Daoy (cell line): Measurements from ENCODE around the gene PGAM1. TPM values are rescaled to one million over a fixed set of nuclear protein-coding genes. Genes with fewer than 3 reads are reported as not detected.
"Not testable (repeated sequence)": the region's sequence is repeated elsewhere in the genome, so short reads cannot be mapped to it uniquely, and the experiment has no call there.

Source experiments
- DNase-seq: peaks from one replicate; pipeline ENCODE4 v3.0.0-alpha.2; 2015; ENCODE audit warnings: low read depth
- total RNA-seq: library from RNA; depleted of rRNA; stranded (reverse); fragments of >200 nt; shearing (Covaris generic); gene quantifications from 2 replicates; pipeline ENCODE4 v1.2.3, GENCODE V29; 2014; rRNA removed

PGAM1 gene
- total RNA-seq, result 506 and 508 TPM in 2 replicates

DNA sequence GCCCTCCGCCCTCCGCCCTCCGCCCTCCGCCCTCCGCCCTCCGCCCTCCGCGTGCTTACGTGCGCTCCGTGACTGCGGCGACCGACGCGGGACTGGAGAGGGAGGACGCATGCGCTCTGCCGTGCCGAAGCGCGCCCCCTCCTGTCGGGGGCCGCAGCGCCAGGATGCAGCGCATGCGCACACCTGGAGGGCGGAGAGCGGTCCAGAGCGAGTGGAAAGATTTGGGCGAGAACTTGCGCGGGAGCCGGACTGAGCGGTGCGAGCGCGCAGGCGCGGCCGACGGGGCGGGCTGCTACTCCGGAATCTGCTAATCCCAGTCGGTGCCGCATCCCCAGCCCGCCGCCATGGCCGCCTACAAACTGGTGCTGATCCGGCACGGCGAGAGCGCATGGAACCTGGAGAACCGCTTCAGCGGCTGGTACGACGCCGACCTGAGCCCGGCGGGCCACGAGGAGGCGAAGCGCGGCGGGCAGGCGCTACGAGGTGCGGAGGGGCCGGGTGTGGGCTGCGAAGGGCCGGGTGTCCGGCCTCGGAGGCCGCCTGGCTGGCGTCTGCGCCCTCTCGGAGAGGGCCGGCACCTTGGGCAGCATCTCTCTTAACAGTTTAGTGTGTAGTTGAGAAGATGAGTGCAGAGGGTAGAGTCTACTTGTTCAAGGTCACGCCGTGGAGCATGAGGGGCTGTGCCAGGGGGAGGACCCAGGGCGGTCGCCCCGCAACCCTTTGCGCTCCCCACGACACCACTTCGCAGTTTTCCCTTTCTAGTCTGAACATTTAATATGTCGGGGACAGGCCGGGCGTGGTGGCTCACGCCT is at the start of gene PGAM1:
TSS of gene PGAM1 (plus strand) at position 228 of the 812 bp plus-strand sequence. CDS start at position 345, 117 bp downstream.
- DNase-seq, result peak; percentile 97

DNA sequence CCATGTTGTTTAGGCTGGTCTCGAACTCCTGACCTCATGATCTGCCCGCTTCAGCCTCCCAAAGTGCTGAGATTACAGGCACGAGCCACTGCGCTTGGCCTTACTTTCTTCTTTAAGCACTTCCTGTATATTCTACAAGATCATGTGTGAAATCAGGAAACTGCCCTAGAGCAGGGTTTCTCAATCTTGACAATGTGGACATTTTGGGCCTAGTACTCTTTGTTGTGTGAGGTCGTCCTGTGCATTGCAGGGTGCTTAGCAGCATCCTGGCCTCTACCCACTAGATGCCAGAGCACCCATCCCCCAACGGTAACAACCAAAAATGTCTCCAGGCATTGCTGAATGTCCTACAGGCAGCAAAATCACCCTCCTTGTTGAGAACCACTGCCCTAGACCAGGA is 49.6 kb upstream of the PGAM1 start:
- DNase-seq, result no peak

DNA sequence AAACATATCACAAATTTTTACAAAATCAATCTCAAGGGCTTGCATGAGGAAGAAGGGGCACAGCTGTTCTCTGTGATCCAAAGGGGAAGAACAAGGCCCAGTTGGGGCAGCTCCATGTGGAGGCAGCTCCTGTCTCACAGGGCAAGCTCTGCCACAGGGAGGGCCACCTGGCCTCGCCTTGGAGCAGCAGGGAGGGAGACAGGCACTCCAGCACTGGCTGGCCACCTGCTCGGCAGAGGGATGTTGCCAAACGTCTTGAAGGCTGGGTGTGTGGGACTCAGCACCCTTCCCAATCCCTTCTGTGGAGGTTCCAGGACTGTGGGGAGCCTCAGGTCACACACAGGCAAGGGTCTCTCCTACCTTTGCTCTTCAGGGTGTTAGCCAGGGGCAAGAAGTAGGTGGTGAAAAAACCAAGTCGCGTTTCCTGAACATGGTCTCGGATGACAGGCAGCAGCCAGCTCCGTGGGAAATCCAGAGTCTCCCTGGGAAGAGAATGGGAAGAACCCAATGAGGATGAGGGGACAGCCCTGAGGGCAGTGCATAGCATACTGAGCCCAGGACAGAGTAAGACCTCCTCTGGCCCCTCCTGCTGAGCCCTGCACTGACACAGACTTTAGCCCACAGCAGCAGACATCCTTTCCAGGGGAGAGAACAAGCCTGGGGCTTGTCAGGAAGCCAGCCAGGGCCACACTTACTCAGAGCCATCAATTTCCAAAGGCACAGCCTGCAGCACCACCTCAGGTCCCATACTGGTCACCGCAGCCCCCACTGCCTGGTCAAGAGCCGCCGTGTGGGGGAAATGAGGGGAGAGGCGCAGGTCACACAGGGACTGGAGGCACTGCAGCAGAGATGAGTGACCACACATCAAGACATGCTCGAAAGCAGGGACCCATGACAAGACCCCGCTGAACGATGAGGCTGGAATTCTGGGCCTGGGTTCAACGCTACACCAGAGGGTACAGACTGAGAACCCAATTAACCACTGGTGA is 46.8 kb upstream of the PGAM1 start:
- no peak for DNase-seq

DNA sequence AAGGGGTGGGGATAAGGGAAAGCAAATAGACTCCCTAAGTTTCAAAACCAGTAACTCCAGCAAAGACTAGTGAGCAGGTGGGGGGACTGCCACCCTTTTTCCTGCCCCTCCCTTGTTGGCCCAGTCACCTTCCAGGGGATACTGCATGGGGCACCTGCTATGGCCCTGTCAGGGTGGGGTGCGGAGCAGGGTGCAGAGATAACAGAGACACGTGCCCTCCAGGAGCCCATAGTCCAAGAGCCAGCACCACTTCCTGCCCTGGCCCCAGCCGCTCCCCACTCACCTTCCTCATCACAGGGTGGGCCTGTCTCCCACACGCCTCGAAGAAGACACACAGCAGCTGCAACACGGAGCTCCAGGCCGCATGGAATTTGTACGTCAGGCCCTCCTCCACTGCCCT is 45.5 kb upstream of the PGAM1 start:
- no peak for DNase-seq

DNA sequence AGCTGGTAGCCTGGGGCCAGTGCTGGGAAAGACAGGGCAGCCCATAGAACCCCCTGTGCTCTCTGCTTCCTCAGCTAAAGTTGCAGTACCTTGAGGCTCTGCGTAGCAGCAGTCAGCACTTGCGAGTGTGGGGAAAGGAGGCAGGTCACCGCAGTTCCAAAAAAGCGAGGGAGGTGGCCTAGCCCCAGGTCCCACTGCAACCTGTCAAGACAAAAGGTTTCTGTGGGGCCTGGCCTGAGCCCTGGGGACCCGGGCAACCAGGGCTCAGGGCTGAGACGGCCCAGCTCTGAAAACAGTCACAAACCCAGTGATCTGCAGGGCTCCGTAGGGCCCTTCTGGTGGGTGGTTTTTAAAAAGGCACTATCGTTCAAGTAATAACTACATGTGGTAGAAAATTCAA is 44.4 kb upstream of the PGAM1 start:
- no peak for DNase-seq

DNA sequence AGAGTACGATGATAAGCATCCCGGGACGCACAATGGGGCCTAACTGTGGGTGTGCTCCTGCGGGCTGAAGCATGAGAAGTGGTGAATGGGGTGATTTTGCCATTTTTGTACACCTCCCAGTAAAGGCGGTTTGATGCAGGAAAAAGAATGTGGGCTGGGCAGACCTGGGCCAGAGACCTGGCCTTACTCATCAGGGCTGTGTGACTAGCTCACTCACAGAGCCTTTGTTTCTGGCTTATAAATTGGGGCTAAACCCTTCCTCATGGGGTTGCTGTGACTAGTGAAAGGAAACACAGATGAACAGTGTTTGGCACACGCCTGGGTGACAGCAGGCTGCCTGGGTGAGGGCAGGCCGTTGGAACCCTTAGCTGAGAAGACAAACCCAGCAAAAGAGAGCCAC is 42.8 kb upstream of the PGAM1 start:
- no peak for DNase-seq

DNA sequence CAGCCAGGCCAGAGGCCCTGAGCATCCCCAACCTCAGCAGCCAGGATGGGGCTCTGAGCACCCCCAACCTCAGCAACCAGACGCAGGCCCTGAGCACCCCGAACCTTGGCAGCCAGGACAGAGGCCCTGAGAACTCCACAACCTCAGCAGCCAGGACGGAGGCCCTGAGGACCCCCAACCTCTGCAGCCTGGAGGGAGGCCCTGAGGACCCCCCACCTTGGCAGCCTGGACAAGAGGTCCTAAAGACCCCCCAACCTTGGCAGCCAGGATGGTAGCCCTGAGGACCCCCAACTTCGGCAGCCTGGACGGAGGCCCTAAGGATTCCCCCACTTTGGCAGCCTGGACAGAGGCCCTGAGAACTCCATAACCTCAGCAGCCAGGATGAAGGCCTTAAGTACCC is 41.8 kb upstream of the PGAM1 start:
- no peak for DNase-seq

DNA sequence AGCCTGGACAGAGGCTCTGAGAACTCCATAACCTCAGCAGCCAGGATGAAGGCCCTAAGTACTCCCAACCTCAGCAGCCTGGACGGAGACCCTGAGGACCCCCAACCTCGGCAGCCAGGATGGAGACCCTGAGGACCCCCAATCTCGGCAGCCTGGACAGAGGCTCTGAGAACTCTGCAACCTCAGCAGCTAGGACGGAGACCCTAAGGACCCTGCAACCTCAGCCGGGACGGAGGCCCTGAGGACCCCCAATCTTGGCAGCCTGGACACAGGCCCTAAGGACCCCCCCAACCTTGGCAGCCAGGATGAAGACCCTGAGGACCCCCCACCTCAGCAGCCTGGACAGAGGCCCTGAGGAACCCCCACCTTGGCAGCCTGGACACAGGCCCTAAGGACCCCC is 41.4 kb upstream of the PGAM1 start:
- no peak for DNase-seq

DNA sequence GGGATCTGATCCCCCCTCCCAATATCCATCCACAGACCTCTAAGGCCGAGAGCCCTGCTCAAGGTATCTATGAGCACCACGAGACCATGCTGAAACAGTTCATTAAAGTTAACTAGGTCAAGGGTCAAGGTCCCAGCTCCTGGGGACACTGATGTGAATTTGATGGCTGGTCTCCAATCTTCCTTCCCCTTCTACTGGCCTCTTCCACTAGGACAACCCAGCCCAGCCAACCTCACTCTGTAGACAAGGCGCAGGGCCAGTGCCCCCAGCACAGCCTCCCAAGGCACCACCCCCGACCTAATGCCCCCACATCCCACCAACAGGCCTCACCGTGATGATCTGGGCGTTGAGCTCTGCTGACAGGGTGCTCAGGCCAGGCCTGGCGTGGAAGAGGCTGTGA is 40.4 kb upstream of the PGAM1 start:
- no peak for DNase-seq

DNA sequence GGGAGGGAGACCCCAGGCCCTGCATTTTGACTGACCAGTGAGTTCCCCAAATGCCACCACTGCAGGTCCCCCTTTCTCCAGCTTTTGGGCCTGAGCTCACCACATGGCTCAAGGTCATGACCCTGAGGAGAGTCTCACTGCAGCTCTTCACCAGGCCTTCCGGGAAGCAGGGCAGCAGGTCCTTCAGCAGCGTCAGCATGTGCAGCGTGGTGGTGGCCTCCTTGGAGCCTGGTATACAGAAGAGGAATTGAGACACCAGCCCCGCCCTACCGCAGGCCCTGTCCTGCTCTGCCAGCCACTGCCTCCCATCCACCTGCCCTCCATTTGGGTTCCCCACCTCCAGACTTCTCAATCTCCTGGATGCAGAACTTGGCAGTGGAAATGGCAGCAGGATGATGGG is 37.8 kb upstream of the PGAM1 start:
- no peak for DNase-seq

DNA sequence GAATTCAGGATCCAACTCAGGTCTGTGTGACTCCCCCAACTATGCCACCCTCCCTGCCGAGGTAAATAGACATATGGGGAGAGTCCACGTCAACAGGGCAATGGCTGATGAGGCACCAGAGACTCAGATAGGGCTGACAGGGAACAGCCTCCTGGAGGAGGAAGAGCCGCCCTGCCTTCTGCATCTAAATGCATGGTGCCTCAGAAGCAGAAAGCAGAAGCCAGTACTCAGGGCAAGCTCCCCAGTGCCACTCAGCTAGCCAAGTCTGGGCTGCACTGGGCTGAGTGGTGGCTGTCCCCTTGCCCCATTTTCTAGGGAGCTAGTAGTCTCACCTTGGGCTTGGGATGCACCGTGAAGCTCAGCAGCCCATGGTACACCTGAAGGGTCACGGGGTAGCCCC is 35.9 kb upstream of the PGAM1 start:
- DNase-seq, result no peak

DNA sequence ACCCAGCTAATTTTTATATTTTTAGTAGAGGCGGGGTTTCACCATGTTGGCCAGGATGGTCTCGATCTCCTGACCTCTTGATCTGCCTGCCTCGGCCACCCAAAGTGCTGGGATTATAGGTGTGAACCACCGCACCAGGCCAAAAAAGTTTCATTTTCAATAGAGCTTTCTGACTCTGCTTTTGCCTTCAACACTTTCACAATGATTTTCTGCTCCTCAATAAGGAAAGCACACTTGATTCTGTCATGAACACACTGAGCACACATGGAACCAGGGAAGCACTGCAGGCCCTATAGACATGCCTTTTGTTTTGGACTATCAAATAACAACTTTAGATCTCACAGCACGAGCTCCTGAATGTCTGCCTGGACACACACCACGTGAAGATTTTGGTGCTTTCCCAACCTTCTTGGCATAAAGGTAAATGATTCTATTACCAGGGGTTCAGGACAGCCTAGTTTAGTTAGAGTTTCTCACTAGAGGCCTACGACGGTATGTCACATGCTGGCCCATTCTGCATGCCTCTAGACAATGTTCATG is 32.9 kb upstream of the PGAM1 start:
- no peak for DNase-seq

DNA sequence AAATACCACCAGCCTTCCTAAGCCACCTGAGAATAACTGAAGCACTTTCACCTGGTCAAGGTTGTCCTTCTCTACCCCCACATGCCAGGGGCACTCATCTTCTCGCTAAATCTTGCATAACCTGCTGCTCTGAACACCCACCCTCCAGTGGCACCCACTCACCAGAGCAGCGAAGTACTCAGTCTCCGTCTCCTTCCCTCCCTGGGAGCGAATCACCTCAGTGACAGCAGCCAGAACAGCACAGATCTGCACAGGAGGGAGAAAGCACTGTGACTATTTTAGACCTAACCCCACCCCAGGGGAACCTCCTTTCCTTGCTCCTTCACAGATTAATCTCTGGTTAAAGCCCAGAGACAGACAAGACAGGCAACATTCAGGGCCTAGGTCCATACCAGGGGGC is 29.9 kb upstream of the PGAM1 start:
- DNase-seq, result no peak

DNA sequence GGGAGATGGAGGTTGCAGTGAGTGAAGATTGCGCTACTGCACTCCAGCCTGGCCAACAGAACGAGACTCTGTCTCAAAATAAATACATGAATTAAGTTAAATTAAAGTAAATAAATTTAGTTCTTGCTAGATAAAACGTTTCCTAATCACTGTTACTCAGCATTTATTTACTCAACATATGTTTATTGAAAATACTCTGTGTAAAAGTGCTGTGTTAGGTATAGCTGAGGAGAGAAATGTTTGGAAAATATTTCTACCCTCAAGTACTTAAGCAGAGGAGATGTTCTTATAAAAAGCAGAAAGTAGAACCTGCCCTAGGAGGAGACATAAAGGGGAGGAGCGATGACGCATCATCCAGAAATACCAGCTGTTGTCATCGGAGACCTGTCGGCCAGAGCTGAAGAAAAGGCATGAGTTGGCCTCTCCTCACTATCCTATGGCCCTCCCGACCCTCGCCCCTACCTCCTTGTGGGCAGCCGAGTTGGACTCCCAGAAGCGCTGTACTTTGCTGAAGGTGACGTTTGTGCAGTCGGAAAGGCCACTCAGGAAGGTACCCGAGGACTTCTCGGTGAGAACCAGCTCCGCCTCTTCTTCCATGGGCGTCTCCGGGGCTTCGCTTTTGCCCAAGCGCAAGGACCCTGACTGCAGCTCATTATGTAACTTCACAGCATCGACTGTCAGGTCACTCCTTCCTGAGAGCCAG is 26.0 kb upstream of the PGAM1 start:
- DNase-seq, result peak; percentile 76

DNA sequence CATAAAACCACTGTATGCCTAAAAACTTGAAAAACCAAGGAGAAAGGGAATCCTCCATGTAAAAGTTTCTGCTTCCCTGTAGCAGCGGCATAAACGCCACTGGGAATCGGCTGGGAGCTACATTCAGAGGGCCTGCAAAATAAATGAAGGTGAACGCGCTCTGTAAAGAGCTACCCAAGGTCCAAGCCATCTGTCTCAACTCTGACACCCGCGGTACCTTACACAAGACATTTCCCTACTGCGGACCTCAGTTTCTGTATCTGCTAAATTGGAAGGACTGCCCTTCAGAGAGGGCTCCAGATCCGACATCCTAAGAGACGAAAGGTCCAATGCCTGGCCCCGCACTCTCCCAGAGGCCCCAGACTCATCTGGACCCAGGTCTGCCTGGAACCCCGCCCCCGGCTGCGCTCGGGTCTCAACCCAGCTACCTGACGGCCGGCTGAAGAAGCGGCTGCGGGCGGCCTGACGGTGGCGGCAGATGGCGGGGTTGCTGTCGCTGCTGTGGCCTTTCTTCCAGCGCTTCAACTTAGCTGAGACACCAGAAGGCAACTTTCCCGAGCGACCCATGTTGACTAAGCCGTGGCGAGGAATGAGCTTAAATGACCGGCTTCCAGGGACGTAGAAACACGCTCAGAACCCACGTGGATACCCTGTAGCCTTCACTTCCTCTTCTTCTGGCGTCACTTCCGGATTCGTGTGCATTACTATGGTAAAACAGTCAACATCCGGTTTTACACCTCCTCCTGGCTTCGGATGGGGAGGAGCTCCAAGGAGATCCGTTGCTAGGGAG is 25.1 kb upstream of the PGAM1 start, which contains the start of gene RRP12:
TSS of gene RRP12 (minus strand) at position 676 of the 790 bp plus-strand sequence. CDS start at position 567, 109 bp downstream.
- peak; percentile 95 for DNase-seq

DNA sequence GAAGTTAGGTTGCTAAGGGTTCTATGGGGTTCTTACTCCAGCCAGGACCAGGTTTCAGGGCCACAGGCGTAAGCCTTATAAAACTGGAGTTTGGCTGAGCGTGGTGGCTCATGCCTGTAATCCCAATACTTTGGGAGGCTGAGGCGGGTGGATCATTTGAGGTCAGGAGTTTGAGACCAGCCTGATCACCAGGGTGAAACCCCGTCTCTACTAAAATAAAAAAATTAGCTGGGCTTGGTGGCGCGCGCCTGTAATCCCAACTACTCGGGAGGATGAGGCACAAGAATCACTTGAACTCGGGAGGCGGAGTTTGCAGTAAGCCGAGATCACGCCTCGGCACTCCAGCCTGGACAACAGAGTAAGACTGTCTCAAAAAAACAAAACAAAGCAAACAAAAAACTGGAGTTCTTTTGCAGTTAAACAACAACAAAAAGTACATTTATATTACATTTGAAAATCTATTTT is 24.5 kb upstream of the PGAM1 start:
- no peak for DNase-seq

DNA sequence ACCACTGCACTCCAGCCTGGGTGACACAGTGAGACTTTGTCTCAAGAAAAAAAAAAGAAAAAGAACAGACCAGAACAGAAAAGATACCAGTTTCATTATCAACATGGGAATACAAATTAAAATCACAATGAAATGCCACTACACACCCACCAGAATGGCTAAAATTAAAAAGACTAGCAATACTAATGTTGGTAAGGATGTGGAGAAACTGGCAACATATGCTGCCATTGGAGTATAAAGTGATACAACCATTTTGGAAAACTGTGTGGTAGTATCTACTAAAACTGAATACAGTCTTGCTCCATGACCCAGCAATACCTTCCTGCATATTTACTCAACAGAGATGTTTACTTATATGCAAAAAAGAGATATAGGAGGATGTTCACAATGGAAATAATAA is 21.9 kb upstream of the PGAM1 start:
- DNase-seq, result no peak

DNA sequence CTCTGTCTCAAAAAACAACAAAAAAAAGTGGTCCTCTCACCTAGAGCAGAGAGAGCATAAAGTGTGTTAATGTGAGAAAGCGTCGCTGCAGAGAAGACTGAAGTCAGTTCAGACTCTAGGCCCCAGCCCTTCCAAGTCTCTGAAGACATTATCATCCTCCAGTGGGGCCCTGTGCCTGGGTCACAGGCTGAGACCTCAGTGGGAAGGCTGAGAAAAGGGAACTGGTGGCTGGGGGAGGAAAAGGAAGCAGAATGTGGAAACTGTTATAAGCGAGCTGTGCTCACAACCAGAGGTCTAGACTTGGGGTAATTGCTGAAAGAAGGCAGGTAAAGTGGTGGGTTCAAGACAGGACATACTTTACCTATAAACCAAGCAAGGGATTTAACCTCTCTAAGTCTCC is 19.9 kb upstream of the PGAM1 start:
- DNase-seq, result no peak

DNA sequence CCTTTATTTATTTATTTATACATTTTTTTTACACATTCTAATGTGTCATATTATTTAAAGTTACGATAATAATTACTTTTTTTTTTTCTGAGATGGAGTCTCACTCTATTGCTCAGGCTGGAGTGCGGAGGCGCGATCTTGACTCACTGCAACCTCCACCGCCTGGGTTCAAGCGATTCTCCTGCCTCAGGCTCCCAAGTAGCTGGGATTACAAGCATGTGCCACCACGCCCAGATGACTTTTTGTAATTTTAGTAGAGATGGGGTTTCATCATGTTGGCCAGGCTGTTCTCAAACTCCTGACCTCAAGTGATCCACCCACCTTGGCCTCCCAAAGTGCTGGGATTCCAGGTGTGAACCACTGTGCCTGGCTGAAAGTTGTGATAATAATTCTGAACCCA is 19.5 kb upstream of the PGAM1 start:
- DNase-seq, result not testable (repeated sequence)

DNA sequence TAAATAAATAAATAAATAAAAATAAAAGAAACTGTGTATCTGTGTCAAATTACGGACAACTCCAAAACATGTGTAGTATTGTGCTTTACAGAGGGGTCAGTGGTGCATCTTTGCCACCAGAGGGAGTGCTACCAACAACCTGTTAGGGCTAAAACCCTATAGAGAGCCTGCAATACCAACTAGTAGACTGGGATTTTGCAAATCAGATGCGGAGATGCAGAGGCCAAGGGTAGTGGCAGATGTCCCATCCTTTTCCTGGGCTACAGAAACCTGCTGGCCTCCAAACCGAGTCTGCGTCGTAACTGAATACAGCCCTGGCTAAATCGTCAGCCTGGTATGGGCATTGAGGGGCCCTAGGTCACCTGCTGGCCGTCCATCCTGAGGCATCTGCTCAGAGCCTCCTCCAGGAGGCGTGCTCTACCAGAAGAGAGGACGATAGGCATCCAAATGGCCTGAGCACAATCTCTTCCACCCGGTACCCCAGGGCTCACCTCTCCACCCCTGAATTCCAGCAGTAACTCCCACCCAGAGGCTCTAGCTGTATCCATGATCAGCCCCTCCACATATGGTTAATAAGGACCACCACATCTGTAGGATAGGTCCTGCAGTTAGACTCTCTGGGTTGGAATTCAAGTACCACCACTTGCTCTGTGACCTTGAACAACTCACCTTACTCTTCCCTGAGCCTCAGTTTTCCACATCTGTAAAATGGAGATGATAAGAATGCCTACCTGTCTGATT is 18.6 kb upstream of the PGAM1 start:
- peak; percentile 63 for DNase-seq
